KOPT-K1 (cell line): ENCODE data around the gene C4orf17.
"Not testable (repeated sequence)": the region's sequence is repeated elsewhere in the genome, so short reads cannot be mapped to it uniquely, and the experiment has no call there.

ENCODE experiments used
- H3K27ac ChIP-seq: fragments of 200-600 bp; sonication (generic); 2 replicates; pipeline ENCODE4 v1.5.1; 2016; ENCODE audit warnings: antibody characterized with exemption, mild to moderate bottlenecking, low read depth, low read length; ENCODE audit not compliant: poor library complexity, severe bottlenecking
- H3K36me3 ChIP-seq: fragments of 200-600 bp; sonication (generic); 2 replicates; pipeline ENCODE4 v1.5.1; 2017; ENCODE audit warnings: antibody characterized with exemption, mild to moderate bottlenecking, low read length, moderate library complexity; ENCODE audit not compliant: insufficient read depth
- H3K9me3 ChIP-seq: fragments of 200-600 bp; sonication (generic); 2 replicates; pipeline ENCODE4 v1.5.1; 2017; ENCODE audit warnings: antibody characterized with exemption, low read length, mild to moderate bottlenecking; ENCODE audit not compliant: insufficient read depth, poor library complexity, severe bottlenecking

C4orf17 gene

GRCh38 chr4:99510721-99511120, at the start of gene C4orf17:
TSS of gene C4orf17 (plus strand) at chr4:99511021. CDS start at chr4:99513082, 2,061 bp downstream.
- no peak within 1 kb of the TSS for H3K27ac ChIP-seq
- no peaks in the 10 kb centered on the region for H3K36me3 ChIP-seq
- no peaks in the 10 kb centered on the region for H3K9me3 ChIP-seq

GRCh38 chr4:99461623-99462401, 49.0 kb upstream of the C4orf17 start:
- Histone ChIP-seq H3K36me3 (no peaks in the 10 kb centered on the region), H3K9me3 (no peaks in the 10 kb centered on the region), H3K27ac (no peak overlapping the region)

GRCh38 chr4:99462875-99463464, 47.9 kb upstream of the C4orf17 start:
- Histone ChIP-seq H3K27ac (no peak overlapping the region), H3K36me3 (no peaks in the 10 kb centered on the region), H3K9me3 (no peaks in the 10 kb centered on the region)

GRCh38 chr4:99463566-99463965, 47.3 kb upstream of the C4orf17 start:
- Histone ChIP-seq H3K27ac (no peak overlapping the region), H3K36me3 (no peaks in the 10 kb centered on the region), H3K9me3 (no peaks in the 10 kb centered on the region)

- no peaks in the 10 kb centered on the region for H3K9me3 ChIP-seq
- no peaks in the 10 kb centered on the region for H3K36me3 ChIP-seq
- H3K27ac ChIP-seq, result no peak overlapping the region
Measured at GRCh38 chr4:99467887-99468286, 42.9 kb upstream of the C4orf17 start.

GRCh38 chr4:99468889-99469288, 41.9 kb upstream of the C4orf17 start:
- H3K27ac ChIP-seq, result no peak overlapping the region
- no peaks in the 10 kb centered on the region for H3K9me3 ChIP-seq
- H3K36me3 ChIP-seq, result no peaks in the 10 kb centered on the region

GRCh38 chr4:99471349-99471748, 39.5 kb upstream of the C4orf17 start:
- H3K9me3 ChIP-seq, result no peaks in the 10 kb centered on the region
- no peaks in the 10 kb centered on the region for H3K36me3 ChIP-seq
- no peak overlapping the region for H3K27ac ChIP-seq

- no peaks in the 10 kb centered on the region for H3K36me3 ChIP-seq
- H3K27ac ChIP-seq, result no peak overlapping the region
- no peaks in the 10 kb centered on the region for H3K9me3 ChIP-seq
Measured at GRCh38 chr4:99471896-99472295, 38.9 kb upstream of the C4orf17 start.

- Histone ChIP-seq H3K9me3 (no peaks in the 10 kb centered on the region), H3K27ac (no peak overlapping the region), H3K36me3 (no peaks in the 10 kb centered on the region)
Measured at GRCh38 chr4:99473131-99473530, 37.7 kb upstream of the C4orf17 start.

GRCh38 chr4:99483636-99484035, 27.2 kb upstream of the C4orf17 start:
- Histone ChIP-seq H3K27ac (no peak overlapping the region), H3K36me3 (no peaks in the 10 kb centered on the region), H3K9me3 (peaks cover 46% of the 10 kb centered on the region)

GRCh38 chr4:99485212-99485611, 25.6 kb upstream of the C4orf17 start:
- no peak overlapping the region for H3K27ac ChIP-seq
- H3K9me3 ChIP-seq, result peaks cover 46% of the 10 kb centered on the region
- H3K36me3 ChIP-seq, result no peaks in the 10 kb centered on the region

- H3K9me3 ChIP-seq, result peaks cover 42% of the 10 kb centered on the region
- H3K36me3 ChIP-seq, H3K27ac ChIP-seq: not testable (repeated sequence)
Measured at GRCh38 chr4:99486648-99487047, 24.2 kb upstream of the C4orf17 start.

- peaks cover 28% of the 10 kb centered on the region for H3K9me3 ChIP-seq
- H3K36me3 ChIP-seq, result no peaks in the 10 kb centered on the region
- no peak overlapping the region for H3K27ac ChIP-seq
Measured at GRCh38 chr4:99490286-99490685, 20.5 kb upstream of the C4orf17 start.

- Histone ChIP-seq H3K36me3 (no peaks in the 10 kb centered on the region), H3K9me3 (no peaks in the 10 kb centered on the region), H3K27ac (no peak overlapping the region)
Measured at GRCh38 chr4:99504804-99505502, 5.9 kb upstream of the C4orf17 start.

- Histone ChIP-seq H3K36me3 (no peaks in the 10 kb centered on the region), H3K9me3 (no peaks in the 10 kb centered on the region)
Measured at GRCh38 chr4:99506781-99507180, 4.0 kb upstream of the C4orf17 start.

More at GRCh38 chr4:99506781-99507180, 4.0 kb upstream of the C4orf17 start:
- H3K27ac ChIP-seq, result no peak overlapping the region
